HG03103 (cell line): ENCODE measurements around the gene DNAJC10.
"Not testable (repeated sequence)": the region's sequence is repeated elsewhere in the genome, so short reads cannot be mapped to it uniquely, and the experiment has no call there.

Source experiments
- ATAC-seq: cut with Tn5 transposase; IDR thresholded peaks from one replicate; pipeline ENCODE4 v1.9.1; 2021; ENCODE audit warnings: low read depth; ENCODE audit not compliant: unreplicated experiment

Gene DNAJC10

DNA sequence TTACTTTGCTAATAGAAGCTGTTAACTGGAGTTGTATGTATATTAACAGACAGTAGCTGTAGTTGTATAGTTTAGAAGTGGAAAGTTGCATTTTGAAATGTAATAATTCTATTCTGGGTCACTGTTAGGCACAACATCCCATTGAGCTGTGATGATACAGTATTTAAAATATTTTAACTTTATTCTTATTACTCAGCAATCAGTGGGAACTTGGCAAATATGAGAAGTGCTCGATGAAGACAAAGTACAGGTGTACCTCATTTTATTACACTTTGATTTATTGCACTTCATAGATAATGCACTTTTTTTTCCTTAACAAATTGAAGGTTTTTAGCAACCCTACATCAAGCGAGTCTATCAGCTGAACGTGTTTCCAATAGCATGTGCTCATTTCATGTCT lies 8.6 kb downstream of the DNAJC10 start:
- no peak for ATAC-seq

DNA sequence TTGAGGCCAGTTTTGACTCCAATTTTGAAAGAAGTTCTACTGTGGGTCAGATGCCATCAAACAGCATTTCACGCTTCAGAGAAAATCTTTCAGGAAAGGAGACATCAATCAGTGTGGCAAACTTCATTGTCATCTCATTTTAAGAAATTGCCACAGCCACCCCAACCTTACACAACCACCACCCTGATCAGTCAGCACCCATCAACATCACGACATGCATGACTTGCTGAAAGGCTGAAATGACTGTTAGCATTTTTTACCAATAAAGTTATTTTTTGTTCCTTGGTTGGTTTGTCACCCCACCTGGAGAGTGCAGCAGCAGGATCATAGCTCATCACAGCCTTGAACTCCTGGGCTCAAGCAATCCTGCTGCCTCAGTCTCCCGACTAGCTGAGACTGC lies 10.4 kb downstream of the DNAJC10 start:
- ATAC-seq, result no peak

DNA sequence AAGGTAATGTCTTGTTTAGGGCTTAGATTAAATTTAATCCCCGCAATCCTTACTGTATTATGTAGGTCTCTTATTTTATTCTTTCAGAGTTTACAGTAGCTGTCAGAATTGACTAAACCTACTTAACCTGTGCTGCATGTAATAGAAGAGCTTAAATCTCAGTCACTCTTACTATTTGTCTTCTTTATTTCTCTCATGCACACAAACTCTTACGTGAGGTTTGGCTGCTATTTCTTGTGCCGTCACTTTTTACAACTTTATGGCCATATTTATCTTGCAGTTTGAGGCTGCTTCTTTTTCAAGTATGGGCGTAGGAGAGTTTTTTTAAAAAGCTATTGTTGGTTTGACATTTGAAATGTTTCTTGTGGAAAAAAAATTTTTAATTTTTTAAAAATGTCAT lies 12.0 kb downstream of the DNAJC10 start:
- no peak for ATAC-seq

DNA sequence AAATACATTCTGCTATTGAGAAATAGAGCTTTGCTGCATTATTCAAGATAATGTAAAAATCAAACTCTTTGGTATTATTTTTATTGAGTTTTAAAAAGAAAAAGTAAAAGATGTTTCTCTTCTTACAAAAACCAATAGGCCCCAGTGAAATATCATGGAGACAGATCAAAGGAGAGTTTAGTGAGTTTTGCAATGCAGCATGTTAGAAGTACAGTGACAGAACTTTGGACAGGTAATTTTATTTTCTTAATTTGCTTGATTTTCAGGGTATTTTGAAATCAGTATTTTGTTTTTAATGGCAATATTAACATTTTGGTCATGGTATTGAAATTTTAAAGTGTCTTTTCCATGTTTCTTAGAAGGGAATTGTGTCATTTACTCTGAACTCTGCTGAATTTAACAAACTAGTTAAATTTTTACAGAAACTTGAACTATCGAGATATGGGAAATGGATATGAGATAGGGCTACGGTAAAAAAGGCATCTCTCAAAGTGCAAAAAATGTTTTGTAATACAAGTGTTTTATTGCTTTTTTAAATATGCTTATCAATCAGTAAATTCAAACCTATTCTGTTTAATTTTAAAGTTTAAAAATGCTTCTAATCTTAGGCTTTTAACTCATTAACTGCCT lies 13.8 kb downstream of the DNAJC10 start:
- ATAC-seq, result no peak

DNA sequence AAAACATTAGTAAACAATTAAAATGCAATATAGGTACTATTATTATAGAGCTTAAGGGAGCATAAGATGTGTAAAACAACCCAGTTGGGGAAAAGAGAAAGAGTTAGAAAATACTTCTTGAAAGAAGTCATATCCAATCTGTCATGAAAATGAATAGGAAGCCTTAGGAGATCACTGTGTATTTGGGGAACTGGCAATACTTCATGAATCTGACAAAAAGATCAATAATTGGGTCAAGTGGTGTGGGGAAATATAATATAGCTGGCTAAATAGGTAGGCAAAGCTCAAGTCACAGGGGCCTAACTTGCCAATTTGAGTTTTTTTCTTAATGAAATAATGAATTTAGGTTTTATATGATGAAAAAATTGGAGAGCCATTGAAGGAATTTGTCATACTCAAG lies 14.4 kb downstream of the DNAJC10 start:
- ATAC-seq, result no peak

DNA sequence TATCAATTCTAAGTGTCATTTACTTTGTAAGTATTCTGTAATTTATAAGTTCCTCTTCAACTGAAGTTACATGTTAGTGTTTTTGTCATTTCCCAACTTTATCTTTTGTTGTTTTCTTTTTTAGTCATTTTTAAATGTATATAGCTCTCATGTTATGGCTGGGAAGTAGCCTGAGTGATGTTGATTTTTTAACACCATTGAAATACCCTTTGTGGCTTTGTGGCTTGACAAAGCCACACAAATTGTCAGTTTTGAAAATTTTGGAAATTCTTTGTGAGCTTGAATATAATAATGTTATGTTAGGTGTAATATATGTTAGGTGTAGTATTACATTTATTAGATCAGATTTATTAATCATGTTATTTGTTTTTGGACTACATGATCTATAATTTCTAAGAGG lies 16.7 kb downstream of the DNAJC10 start:
- no peak for ATAC-seq

DNA sequence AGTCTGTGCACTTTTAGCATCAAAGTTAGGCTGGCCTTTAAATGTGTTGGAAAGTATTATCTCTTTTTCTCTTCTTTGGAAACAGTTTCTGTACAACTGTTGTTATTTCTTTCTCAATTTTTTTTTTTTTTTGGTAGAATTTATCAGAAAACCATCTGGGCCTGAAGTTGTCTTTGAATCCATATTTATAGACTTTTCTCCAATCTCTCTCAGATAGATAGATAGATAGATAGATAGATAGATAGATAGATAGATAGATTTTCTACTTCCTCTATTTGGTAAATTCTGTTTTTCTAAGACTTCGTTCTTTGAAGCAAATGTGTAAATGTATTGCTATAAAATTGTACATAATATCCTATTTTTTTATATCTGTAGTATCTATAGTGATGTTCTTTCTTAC lies 17.5 kb downstream of the DNAJC10 start:
- no peak for ATAC-seq

DNA sequence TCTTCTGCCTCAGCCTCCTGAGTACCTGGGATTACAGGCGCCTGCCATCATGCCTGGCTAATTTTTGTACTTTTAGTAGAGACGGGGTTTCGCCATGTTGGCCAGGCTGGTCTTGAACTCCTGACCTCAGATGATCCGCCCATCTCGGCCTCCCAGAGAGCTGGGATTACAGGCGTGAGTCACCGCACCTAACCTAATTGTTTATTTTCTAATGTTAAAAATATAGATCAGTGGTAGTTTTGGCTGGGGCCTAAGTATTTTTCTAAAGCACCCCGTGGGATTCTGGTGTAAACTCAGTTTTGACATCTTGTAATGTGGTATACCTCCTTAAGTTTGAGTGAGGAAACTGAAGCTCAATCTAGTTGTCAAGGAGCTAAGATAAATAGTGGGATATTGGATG lies 20.8 kb downstream of the DNAJC10 start:
- not testable (repeated sequence) for ATAC-seq

DNA sequence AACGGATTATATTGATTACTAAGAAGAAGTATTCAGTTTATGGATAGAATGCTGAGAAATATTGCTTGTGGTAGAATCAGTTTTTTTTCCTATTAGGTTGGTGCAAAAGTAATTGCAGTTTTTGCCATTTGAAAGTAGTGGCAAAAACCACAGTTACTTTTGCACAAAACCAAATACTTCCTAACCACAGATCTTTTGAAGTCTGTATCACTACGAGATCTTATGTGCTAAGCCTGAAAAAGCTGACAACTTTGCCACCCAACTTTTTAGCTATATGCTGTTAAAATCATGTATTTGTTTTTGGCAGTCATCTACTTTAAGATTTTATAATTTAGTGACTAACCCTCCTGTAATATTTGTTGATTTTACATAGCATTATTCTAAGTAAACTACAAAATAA lies 24.6 kb downstream of the DNAJC10 start:
- ATAC-seq, result no peak

DNA sequence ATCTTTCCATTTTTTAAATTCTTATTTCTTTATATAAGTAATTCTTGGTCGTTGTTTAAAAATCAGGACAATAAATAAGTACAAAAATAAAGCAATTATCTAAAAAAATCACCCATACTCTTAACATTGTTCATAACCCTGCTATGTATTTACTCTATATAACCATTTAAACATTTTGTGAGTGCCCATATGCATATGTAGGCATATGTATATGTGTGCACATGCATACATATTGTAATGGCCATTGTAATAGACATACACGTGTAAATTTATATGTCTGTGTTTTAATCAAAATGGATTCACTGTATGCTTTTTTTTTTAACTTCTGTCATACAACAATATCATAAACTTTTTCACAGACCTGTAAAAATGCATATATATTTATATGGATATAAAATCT lies 25.6 kb downstream of the DNAJC10 start:
- no peak for ATAC-seq

DNA sequence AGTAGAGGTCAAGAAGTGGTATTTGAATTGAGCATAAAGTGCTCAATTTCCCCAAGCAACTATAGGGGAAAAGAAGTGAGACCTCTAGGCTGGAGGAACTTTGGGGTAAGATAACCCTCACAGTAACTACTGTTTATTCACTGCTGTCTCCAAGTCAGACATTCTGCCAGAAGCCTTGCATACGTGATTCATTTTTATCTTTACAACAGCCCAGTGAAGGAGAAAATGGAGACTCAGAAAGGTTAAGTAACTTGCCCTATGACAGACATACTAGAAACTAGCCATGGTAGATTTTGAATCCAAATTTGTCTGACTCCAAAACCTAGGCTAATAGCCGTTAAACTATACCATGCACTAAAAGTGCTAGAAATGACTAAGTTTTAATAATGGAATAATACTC lies 28.4 kb downstream of the DNAJC10 start:
- ATAC-seq, result no peak

DNA sequence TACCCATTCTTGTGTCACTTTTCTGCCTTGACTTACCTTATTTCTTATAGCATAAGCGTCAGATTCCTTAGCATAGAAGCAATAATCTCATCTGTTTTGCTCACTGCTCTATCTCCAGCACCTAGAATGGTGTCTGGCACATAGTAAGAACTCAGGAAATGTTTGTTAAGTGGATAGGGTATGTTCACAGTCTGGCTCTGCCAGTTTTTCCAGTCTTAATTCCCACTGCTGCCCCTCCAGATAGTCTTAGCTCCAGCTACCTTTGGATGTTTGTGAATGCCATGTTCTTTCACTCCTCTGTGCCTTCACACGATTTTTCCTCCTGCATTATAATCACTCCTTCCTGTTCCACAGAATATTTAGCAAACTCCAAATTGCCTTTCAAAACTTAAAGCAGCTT lies 29.0 kb downstream of the DNAJC10 start:
- ATAC-seq, result no peak

DNA sequence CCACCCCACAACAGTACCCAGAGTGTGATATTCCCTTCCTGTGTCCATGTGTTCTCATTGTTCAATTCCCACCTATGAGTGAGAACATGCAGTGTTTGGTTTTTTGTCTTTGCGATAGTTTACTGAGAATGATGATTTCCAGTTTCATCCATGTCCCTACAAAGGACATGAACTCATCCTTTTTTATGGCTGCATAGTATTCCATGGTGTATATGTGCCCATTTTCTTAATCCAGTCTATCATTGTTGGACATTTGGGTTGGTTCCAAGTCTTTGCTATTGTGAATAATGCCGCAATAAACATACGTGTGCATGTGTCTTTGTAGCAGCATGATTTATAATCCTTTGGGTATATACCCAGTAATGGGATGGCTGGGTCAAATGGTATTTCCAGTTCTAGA lies 29.8 kb downstream of the DNAJC10 start:
- not testable (repeated sequence) for ATAC-seq

DNA sequence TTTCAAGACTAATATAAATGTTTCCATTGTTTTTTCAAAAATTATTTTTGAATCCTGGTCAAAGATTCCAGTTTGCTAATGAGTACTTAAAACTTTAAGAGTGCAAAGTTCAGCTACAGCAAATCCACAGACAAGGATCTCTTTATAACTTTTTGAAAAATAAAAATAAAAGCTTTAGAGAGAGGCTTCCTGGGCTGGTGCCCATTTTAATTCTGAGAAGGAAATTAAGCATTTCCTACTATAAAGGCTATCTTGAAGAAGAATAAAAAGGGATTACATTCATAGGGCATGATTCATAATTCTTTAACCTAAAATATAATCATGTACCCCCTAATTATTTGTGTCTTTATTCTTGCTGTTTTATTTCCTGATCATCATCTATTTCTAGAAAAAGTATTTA lies 38.2 kb downstream of the DNAJC10 start:
- no peak for ATAC-seq

DNA sequence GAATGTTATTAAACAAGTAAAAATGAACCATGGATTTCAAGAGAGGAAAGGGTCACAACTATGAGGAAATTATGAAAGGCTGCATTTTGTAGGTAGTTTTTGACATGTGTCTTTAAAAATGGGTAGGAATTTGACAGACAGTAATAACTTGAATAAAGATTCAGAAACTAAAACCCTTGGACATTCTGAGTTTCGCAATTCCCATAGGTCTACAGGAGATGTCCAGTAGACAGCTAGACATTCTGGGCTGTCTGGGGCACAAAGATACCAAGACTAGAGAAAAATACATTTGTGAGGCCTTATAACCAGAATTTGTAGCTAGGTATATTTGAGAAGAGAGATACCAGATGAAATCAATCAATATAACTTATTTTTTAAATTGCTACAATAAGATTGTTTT lies 42.3 kb downstream of the DNAJC10 start:
- ATAC-seq, result no peak

DNA sequence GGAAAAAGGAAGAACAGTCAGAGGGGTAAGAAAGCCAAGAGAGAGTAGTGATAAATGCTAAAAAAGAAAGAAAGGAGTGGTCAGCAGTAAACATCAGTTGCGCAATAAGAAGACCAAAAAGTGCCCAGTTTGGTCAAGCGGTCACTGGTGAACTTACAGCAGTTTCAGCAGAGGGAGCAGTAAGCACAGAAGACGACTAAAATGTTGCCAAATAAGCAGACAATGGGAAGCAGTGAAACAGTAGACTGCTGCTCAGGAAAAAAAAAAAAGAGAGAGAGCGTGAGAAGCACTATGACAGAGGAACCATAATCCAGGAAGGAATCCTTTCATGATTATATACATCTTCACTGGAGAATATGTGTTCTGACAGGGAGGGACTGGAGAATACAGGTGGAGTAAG lies 45.8 kb downstream of the DNAJC10 start:
- no peak for ATAC-seq

DNA sequence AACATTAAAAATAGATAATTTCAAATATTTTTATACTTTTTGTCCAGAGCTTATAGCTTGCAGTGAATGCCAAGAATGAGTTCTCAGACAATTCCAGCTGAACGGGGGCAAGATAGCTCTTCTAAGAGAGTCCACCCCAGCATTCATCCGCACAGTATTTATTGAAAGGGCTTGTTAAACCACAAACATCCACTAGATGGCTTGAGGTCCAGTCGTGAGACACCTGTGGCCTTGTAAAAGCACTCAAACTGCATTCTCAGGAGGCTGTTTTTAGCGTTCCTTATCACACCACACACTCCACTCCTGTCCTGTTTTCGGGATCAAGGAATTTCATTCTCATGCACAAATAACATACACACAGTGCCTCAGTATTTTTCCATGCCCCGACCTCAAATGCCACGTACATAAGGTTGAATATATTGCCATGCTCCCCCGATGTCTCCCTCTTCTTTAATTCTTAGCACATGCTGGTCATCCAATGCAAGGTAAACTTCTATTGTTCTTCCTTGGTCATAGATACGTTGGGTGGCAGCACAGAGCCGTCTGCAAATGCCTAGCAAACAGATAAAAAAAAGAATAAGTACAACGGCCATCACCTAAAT lies 47.4 kb downstream of the DNAJC10 start:
- no peak for ATAC-seq

DNA sequence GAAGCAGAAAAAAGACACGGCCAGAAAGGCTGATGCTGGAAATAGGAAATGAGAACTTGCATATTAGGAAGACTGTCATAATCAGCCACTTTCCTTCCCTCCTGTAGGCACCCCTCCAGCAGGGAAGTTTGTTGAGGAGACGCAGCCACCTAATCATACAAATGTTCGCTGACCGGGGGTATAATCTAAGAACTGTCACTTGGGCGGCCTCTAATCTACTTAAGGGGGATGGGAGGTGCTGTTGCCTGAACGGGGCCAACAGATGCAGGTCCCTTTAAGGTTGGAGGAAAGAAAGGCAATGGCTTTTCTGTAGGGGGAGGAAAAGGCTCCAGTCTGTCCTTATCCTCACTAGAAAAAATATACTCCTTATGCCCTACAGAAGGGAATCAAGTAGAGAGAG lies 50.6 kb downstream of the DNAJC10 start:
- ATAC-seq, result no peak

DNA sequence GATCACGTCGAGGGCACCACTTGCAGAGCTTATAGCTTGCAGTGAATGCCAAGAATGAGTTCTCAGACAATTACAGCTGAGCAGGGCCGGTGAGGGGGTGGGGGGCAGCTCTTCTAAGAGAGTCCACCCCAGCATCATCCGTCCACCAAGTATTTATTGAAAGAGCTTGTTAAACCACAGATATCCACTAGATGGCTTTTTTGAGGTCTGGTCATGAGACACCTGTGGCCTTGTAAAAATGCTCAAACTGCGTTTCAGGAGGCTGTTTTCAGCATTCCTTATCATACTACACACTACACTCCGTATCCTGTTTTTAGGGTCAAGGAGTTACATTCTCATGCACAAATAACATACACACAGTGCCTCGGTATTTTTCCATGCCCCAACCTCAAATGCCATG lies 51.5 kb downstream of the DNAJC10 start:
- ATAC-seq, result no peak

DNA sequence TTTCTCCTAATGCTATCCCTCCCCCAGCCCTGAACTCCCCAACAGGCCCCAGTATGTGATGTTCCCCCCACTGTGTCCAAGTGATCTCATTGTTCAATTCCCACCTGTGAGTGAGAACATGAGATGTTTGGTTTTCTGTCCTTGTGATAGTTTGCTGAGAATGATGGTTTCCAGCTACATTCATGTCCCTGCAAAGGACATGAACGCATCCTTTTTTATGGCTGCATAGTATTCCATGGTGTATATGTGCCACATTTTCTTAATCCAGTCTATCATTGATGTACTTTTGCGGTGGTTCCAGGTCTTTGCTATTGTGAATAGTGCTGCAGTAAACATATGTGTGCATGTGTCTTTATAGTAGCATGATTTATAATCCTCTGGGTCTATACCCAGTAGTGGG lies 52.9 kb downstream of the DNAJC10 start:
- ATAC-seq, result not testable (repeated sequence)

DNA sequence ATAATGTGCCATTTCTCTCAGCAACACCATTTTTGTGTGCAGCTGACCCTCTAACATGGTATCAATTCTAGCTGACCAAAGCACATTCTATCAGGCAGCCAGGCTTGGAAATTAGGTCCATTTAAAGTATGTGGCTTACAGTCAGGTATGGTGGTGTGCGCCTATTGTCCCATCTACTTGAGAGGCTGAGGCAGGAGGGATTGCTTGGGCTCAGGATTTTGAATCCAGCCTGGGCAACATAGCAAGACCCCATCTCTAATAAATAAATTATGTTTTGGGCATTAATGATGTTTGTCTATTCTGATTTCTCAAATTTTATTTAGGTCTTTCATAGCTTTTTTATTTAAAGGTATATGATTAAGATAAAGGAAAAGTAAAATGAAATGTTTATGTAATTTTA lies 63.3 kb downstream of the DNAJC10 start:
- ATAC-seq, result no peak

DNA sequence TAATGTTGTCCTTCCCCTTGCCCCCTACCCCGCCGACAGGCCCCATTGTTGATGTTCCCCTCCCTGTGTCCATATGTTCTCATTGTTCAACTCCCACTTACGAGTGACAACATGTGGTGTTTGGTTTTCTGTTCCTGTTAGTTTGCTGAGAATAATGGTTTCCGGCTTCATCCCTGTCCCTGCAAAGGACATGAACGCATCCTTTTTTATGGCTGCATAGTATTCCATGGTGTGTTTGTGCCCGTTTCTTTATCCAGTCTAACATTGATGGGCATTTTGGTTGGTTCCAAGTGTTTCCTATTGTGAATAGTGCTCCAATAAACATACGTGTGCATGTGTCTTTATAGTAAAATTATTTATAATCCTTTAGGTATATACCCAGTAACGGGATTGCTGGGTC lies 65.0 kb downstream of the DNAJC10 start:
- ATAC-seq, result not testable (repeated sequence)

DNA sequence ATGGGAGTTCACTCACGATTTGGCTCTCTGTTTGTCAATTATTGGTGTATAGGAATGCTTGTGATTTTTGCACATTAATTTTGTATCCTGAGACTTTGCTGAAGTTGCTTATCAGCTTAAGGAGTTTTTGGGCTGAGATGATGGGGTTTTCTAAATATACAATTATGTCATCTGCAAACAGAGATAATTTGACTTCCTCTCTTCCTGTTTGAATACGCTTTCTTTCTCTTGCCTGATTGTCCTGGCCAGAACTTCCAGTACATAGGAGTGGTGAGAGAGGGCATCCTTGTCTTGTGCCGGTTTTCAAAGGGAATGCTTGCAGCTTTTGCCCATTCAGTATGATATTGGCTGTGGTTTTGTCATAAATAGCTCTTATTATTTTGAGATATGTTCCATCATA lies 66.6 kb downstream of the DNAJC10 start:
- not testable (repeated sequence) for ATAC-seq
